Anterior cingulate cortex (tissue), 58 donors: ENCODE data around the gene RAB11FIP4.
A peak's percentile ranks its signal among the peaks of the same experiment; 100 is the strongest.

Experiments
- DNase-seq, 58 donors: peaks; one replicate each; lab custom pipeline; 2025; lab: John Stamatoyannopoulos, UW

RAB11FIP4 gene

DNA sequence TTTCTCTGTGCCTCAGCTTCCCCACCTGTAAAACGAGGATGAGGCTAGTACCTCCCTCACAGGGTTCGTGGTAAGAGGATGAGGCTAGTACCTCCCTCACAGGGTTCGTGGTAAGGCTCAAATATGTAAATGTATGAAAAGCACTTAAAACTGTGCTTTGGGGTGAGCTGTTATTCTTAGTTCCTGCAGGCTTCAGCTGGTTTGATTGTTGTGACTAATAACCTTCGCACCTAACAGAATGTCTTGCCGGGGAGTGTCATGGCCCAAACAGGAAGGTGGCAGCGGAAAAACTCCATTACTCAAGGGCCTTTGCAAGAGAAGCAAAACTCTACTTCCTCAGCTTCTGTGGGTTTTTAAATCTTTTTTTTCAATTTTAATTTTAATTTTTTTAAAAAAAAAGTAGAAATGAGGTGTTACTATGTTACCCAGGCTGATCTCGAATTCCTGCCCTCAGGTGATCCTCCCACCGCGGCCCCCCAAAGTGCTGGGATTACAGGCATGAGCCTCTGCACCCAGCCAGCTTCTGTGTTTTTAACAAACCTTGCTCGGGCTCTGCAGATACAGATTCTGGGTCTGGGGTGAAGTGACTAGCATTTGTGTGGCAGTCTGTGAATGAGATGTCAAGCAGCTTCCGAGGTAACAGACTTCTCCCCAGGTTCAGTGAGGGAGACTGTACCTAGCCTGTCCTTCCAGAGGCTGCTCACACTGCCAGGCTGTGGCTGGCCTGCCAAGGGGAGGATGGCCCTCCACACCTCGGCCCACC, 103.0 kb downstream of the RAB11FIP4 start:
- no peak for DNase-seq

DNA sequence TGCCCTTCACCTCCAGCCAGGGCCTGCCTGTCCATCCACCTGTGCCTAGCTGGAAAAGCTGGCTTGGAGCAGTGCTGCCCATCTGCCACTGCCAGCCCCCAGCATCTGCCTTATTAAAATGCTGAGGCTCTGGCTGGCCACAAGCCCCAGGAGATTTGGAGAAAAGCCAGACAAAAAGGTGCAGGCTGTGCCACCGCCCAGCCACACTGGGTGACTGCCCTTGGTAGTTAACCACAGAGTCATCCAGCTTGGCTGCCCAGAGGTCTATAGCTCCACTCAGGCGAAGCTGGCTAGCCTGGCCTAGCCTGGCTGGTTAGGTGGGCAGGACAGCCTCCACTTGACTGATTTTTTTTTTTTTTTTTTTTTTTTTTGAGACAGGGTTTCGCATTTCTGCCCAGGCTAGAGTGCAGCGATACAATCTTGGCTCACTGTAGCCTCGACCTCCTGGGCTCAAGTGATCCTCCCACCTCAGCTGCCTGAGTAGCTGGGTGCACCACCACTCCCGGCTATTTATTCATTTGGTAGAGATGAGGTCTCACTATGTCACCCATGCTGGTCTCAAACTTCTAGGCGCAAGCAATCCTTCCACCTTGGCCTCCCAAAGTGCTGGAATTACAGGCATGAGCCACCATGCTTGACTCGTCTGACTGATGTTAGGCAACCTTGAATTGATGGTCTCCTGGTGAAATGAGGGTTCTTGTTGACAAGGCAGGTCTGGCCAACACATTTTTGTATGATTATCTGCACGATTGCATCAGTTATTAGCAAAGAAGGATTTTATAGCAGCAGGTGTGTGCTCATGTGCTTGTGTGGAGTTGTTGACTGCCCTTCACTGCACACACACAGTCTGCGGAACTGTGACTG, 103.8 kb downstream of the RAB11FIP4 start:
- no peak for DNase-seq

DNA sequence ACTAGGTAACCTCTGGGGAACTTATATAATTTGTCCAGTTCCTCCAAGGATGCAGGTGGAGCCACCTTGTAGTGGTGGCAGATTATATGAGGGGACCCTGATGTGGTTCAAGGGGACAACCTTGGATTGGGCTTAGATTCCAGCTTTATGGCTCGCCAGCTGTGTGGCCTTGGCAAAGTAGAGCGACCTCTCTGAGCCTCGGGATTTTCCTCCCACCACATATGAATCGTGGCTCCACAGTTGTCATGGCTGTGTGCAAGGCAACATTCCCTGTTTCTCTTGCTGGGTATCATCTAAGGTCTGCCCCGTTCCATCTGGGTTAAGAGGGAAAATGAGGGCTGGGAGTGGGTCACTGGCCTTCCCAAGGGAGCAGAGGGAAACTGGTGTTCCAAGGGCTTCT, 104.6 kb downstream of the RAB11FIP4 start:
- DNase-seq = no peak

DNA sequence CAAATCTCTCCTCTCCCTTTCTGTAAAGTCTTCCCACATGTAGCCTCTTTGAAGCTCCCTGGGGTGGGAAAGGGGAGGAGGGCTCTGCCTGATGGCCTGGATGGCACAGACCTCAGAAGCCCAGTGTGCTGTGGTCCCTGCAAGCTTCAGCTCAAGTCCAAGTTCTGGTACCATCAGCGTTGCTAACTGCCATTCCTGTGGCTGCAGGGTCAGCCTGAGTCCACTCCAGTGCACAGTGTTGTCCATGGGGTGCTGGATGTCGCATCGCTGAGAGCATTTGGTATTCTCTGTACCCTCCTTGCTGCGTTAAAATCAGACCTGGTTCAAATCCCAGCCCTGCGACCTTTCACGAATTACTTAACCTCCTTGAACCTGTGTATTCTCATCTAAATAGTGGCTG, 105.1 kb downstream of the RAB11FIP4 start:
- no peak for DNase-seq

DNA sequence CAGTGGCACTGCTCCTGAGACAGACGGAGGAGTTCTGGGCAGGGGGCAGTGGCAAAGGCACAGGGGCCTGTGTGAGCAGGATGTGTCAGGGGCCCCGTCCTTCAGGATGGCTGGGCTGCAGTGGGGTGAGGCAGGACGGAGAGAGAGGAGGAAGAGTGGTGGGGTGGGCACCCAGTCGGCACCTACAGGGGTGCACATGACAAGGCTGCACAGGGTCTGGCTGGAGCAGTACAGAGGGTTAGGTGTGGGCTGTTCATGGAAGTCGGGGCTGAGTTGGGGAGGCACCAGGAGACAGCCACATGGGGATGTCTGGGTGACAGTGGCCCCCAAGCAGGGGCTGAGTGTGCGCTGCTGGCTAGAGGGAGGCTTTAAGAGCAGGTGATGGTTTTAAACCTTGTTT, 106.0 kb downstream of the RAB11FIP4 start:
- DNase-seq = no peak

DNA sequence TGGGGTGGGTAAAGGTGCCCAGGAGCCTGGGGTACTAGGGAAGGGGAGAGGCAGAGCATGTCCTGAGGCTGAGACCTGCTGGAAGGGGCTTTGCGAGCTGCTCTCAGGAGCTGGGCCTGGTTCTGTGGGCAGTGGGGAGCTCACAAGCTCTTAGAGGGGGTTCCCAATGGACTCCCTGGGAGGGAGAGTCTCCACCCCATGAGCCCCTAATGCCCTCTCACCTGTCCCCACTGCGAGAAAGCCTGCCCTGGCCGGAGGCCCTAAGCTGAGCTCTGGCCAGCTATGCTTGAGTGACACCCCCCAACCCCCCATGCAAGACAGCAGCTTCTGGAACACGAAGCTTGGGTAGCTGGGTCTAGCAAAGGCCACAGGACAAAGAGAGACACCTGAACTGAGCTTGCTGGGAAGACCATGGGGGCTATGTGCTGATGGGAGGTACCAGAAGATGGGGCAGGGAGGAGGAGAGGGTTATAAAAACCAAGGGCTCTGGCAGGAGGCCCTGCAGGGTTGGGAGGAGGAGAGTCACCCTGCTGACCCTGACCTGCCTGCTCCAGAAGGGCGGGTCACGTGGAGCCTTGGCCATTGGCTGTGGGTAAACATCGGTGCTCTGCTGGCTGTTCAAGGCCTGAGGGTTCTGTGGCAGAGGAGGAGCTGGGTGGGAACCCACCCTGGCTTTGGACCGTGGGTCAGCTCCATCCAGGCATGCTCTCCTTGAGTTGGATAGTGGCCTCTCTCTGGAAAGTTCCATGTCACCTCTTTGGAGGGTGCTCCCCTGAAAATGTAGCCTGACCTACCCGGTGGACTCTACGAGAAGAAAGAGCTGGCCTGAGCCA, 106.7 kb downstream of the RAB11FIP4 start:
- no peak for DNase-seq

DNA sequence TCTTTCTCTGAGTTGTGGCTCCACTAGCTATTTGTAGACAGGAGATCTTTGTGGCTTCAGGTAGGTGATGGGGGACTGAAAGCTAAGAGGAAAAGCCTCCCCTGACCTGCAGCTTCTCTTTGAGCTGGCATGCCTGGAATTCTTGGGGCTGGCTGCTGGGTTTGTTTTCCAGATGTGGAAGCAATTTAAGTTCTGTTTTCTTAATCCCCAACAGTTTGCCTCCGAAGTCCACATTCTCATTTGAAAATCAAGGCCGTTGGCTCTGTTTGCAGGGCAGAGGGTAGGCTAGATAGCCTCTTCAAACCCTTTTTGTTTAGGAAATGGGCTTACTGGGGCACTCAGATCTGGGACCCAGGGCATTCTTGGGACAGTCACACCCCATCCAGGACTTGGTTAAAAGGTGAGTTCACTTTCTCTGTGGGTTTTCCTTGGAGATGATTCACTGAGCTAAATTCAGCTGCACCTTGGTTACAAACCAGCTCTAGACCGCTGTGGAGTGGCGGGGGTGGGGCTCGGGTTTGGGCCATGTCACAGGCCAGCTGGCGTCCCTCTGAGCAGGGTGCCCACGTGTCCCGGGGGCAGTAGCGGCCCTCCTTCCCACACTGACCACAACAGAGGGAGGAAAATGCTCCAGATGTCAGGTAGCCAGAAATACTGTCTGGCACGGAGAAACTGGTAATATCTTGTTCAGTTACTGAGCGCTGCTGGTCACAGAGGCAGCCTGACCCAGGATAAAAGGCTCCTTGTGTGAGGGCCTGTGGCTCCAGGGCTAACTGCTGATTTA, 108.5 kb downstream of the RAB11FIP4 start:
- DNase-seq = peak in 48 of 58 donors; percentile 17 to 88 (median 52)

DNA sequence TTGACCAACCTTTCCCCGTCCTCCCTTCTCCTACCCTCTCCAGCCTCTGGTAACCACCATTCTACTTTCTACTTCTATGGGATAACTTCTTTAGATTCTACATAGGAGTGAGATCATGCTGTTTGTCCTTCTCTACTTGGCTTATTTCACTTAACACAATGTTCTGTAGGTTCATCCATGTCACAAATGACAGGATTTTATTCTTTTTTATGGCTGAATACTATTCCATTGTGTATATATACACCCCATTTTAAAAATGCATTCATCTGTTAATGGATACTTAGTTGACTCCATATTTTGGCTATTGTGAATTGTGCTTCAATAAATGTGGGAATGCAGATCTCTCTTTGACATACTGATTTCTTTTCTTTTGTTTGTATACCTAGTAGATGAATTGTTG, 115.0 kb downstream of the RAB11FIP4 start:
- DNase-seq = no peak

DNA sequence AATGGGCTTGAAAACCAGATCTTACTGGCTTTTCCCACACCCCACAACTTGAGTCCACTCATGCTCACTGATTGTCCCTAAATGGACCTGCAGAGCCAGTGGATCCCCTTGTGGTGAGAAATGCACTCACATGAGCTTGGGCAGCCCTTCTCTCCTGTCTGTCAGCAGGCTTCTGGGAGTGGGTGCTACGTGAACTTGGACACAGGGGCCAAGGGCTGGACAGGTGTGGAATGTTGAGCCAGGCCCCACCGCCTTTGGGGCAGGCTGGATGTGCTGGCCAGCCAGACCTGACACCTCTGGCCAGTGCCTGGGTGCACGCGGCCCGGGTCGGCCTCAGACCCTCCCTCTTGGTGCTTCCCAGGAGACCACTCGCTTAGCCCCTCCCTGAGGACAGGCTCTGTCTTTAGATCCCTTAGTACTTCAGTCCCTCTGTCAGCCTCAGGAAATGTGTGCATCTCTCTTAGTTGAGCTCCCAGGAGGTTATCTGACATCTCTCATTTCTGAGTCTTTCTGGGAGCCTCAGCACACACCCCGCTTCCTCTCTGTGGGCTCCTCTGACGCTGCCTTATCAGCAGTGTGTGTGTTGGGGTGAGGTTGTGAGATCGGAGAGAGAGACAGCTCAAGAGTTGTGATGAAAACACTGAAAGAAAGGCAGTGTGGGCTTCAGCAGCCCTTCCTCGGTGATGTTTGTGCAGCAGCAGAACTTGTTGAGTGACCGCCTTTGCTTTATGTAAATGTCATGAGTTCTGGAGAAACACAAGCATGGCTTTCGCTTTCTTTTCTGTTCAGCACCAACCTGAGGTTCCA, 117.0 kb downstream of the RAB11FIP4 start:
- DNase-seq = peak in 11 of 58 donors; percentile 13 to 59 (median 23)

DNA sequence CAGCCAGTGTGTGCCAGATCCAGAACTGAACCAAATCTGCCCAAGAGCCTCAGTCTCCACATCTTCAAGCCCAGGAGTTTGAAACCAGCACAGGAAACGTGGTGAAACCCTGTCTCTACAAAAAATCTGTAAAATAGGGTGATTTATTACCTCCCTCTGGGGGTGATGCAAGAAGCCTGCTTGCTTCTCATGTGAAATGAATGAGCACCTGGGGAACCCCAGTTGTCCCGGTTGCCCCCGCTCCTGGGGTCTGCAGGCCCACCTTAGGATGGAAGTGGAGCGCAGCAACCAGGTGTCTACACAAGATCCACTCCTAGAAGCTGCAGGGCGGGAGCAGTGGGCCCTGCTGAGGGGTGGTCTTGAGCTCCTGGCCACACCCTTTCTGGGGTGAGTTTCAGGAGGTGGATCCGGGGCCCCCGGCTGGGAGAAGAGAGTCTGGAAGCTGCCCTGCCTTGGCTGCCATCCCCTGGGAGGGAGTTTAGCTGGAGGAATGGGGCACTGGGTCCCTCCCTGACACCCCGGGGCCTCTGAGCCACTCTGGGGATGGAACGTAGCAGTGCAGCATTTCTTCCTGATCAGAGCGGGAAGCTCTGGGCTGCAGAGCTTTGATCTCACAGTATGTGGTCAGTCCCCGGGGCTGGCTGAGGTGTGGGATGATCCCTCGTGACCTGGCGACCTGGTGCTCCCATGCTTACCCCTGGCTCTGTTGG, 117.8 kb downstream of the RAB11FIP4 start:
- no peak for DNase-seq

DNA sequence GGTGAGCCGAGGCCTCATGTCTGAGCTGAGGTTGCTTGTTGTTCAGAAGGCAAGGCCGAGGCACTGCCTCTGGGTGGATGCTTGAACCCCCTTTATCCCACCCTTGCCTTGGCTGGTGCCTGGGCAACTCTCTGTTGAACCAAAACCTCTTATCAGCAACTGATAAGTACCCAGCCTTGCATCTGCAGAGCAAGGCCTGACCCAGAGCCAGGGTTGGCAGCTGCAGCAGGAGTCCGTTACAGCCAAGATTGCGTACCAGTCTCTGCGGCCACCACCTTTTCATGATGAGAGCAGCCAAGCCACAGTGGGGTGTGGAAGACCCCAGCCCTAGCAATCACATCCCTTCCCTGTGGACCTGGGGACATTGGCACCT, 118.3 kb downstream of the RAB11FIP4 start:
- DNase-seq = peak in 4 of 58 donors; percentile 27 to 43 (median 41)

DNA sequence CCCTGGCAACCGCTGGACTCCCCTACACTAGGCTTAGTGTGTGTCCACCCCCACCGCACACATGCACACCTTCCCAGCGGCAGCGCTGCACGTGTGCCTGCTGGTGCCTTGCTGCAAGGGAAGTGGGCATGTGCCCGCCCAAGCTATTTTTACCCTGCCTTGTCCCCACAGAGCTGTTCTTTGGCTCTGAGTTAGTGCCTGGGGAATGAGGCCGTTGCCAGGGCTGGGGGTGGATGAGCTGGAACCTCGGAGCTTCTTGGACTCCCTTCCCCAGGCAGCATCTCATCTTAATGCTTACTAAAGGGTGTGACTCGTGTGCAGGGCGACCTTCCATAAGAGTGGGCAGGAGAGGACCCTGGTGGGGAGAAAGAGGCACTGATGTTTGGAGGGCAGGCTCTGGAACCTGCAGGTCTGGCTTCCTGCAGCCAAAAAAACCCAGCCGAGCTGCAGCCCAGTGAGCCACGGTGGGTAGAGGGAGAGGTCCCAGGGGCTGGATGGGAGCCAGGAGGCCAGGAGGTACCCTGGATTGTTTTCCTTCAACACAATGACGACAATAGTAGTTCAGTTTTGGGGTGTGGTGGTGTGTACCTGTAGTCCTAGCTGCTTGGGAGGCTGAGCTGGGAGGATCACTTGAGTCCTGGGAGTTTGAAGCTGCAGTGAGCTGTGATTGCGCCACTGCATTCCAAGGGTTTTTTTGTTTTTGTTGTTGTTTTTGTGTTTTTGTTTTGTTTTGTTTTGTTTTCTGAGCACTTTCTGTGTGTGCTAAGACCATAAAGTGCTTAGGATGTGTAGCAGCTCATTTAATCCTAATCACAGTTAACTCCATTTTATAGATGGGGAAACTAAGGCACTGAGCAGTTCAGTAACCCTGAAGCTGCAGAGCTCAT, 119.1 kb downstream of the RAB11FIP4 start:
- DNase-seq = peak in 53 of 58 donors; percentile 23 to 93 (median 64)

DNA sequence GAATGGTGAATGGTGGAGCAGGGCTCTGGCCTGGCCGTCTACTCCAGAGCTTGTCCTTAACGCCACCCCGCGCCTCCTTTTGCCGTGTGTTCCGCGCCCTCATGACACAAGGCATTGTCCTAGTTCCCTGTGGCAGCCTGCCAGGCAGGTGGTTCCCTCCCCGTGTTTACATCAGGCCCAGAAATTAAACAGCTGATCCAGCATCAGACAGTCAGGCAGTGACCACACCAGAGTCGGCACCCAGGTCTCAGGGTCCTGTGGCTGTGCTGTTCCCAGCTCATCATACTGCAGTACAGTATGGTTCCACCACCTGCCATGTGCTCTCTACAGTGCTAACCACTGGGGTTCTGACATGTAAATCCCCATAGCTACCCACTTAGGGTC, 119.7 kb downstream of the RAB11FIP4 start:
- DNase-seq = peak in 20 of 58 donors; percentile 22 to 78 (median 46)

DNA sequence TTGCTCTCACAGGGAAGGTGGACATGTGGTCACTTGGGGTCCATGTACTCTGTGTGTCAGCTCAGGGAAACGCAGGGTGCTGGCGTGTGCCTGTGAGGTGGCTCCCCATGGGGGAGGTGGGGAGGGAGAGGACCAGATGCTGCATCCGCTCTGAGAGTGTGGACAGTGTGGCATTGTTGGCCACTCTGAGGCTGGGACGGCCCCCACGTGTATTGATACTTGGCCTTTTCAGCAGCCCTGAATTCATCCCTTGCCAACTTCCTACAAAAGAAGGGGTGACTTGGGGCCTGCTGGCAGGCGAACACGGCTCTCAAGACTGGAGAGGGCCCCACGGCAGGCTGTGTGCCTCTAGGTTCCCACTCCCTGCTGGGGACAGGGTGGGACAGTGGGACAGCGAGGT, 120.1 kb downstream of the RAB11FIP4 start:
- peak in 51 of 58 donors; percentile 20 to 84 (median 57) for DNase-seq

DNA sequence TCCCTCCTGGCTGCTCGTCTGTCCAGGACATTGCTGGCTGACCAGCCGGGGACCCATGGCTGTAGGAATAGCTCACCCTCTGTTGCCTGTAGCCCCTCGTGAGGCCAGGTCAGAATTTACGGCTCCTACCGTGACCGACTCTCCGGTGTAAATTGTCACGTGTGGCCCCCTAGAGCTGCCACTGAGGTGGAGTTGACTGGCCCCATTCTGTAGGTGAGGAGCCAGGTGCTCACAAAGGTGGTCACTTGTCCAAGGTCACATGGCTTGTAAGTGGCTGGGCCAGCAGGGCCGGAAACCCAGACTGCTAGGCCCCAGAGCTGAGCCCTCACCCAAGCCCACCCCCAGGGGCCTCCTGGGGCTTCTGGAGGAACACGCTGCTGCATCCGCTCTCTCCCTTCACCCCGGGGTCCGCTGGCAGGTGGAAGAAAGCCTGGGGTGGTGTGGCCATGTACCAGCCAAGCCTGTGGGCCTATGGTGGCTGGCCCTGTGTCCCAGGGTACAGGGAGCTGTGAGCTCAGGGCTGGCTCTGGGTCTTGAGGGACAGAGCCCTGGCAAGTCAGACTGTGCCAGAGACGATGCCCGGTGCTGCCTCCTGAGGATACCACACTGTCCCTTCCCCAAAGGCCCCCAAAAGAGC, 120.7 kb downstream of the RAB11FIP4 start:
- peak in 1 of 58 donors; percentile 44 for DNase-seq

DNA sequence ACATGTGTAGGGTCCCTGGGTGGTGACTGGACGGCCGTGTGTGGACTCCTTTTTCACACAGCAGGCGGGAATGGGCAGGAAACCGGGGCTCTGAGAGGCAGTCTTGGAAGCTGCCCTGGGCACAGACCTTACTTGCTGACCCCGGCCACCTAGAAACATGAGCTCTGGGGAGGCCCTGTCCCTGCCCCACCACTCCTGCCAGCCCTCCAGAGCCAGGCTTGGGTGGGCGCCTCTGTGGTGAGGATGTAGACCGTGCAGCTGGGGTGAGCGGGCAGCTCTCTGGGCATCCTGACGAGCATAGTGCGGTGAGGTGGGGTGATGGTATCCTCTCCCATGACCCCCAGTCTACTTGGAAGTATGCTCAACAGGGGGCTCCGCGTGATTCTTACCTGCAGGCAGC, 121.3 kb downstream of the RAB11FIP4 start:
- no peak for DNase-seq
